Peyer's patch (tissue), 4 donors: ENCODE measurements around the gene PPRC1. TPM values are rescaled to one million over a fixed set of nuclear protein-coding genes. Genes with fewer than 3 reads are reported as not detected.
"Not testable (repeated sequence)": the region's sequence is repeated elsewhere in the genome, so short reads cannot be mapped to it uniquely, and the experiment has no call there.

Experiments
- DNase-seq, 3 donors: peaks; one replicate each; pipeline ENCODE4 v3.0.0-alpha.2; 2017 to 2019
- H3K27ac ChIP-seq, 4 donors: fragments of 200-600 bp; sonication (generic); one replicate each; pipeline ENCODE4 v1.5.1; 2016 to 2019
- H3K27me3 ChIP-seq, 2 donors: fragments of 200-600 bp; sonication (generic); one replicate each; pipeline ENCODE4 v1.5.1; 2019
- H3K36me3 ChIP-seq, 3 donors: fragments of 200-600 bp; sonication (generic); one replicate each; pipeline ENCODE4 v1.5.1; 2016 to 2019
- H3K4me1 ChIP-seq, 4 donors: fragments of 200-600 bp; sonication (generic); one replicate each; pipeline ENCODE4 v1.5.1; 2016 to 2019
- H3K4me3 ChIP-seq, 4 donors: fragments of 200-600 bp; sonication (generic); 1 replicate in 3 of 4; 2 replicates in 1 of 4; pipeline ENCODE4 v1.5.1; 2016 to 2019; ENCODE audit warnings: mild to moderate bottlenecking in 1 of 4
- H3K9me3 ChIP-seq, 4 donors: fragments of 200-600 bp; sonication (generic); one replicate each; pipeline ENCODE4 v1.5.1; 2016 to 2019; ENCODE audit warnings: mild to moderate bottlenecking in 1 of 4
- POLR2A ChIP-seq, 2 donors: fragments of 450-650 bp; IDR thresholded peaks; one replicate each; pipeline ENCODE4 v1.5.1; 2017; ENCODE audit warnings: antibody characterized with exemption in 2 of 2, mild to moderate bottlenecking in 2 of 2, moderate library complexity in 2 of 2
- total RNA-seq, 4 donors: library from RNA; depleted of rRNA; stranded (reverse); fragments of >200 nt; gene quantifications; one replicate each; pipeline ENCODE4 v1.1.0, GENCODE V29; 2016
- TF ChIP-seq, protein P1 (sequence below), 6 experiments: fragments of 450-650 bp in 4 of 6; fragments of 200-600 bp in 2 of 6; sonication (generic) in 1 of 6; IDR thresholded peaks; one replicate each; pipeline ENCODE4 v1.5.1; 2017 to 2019; ENCODE audit warnings: antibody characterized with exemption in 6 of 6, mild to moderate bottlenecking in 3 of 6, moderate library complexity in 1 of 6

Gene PPRC1
- total RNA-seq, 4 donors from 2014 or later, result 8.6 to 71.0 (median 24.0) TPM

DNA sequence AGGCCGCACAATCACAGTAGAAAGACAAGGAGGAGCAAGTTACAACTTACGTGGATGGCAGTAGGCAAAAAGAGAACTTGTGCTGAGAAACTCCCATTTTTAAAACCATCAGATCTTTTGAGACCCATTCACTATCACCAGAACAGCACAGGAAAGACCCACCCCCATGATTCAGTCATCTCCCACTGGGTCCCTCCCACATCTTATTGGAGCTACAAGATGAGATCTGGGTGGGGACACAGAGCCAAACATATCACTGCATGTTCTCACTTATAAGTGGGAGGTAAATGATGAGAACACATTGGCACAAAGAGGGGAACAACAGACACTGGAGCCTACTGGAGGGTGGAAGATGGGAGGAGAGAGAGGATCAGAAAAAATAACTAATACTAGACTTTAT lies 51.8 kb downstream of the PPRC1 start:
- DNase-seq, result no peak
- Histone ChIP-seq H3K27ac (no peak overlapping the region), H3K9me3 (peaks cover 0 to 6% (median 0%) of the 10 kb centered on the region in 4 donors), H3K4me3 (no peak overlapping the region), H3K36me3 (no peaks in the 10 kb centered on the region), H3K4me1 (peaks cover 0 to 11% (median 8%) of the 10 kb centered on the region in 4 donors), H3K27me3 (no peaks in the 10 kb centered on the region)
- TF ChIP-seq, protein P1, sequence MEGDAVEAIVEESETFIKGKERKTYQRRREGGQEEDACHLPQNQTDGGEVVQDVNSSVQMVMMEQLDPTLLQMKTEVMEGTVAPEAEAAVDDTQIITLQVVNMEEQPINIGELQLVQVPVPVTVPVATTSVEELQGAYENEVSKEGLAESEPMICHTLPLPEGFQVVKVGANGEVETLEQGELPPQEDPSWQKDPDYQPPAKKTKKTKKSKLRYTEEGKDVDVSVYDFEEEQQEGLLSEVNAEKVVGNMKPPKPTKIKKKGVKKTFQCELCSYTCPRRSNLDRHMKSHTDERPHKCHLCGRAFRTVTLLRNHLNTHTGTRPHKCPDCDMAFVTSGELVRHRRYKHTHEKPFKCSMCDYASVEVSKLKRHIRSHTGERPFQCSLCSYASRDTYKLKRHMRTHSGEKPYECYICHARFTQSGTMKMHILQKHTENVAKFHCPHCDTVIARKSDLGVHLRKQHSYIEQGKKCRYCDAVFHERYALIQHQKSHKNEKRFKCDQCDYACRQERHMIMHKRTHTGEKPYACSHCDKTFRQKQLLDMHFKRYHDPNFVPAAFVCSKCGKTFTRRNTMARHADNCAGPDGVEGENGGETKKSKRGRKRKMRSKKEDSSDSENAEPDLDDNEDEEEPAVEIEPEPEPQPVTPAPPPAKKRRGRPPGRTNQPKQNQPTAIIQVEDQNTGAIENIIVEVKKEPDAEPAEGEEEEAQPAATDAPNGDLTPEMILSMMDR (IDR thresholded peaks at IDR 0.05), result no peak
- no peak for TF ChIP-seq POLR2A (IDR thresholded peaks at IDR 0.05)

DNA sequence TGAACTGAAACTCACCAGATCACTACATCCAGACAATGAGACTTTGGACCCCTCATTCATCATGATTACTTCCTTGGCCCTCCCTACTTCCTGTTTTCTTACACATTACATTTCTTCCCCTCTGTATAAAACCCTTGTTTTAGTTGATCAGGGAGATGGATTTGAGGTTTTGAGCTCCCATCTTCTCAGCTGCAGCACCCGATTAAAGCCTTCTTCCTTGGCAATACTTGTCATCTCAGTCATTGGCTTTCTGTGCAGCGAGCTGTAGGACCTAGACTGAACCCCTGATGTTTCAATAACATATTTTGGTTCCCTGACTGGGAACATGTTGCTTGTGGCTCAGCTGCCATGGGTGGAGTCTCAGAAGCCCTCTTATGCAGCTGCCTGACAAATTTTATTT lies 52.4 kb downstream of the PPRC1 start:
- H3K27ac ChIP-seq, result no peak overlapping the region
- H3K36me3 ChIP-seq, result no peaks in the 10 kb centered on the region
- peaks cover 0 to 11% (median 8%) of the 10 kb centered on the region in 4 donors for H3K4me1 ChIP-seq
- H3K27me3 ChIP-seq, result no peaks in the 10 kb centered on the region
- H3K9me3 ChIP-seq, result peaks cover 0 to 6% (median 0%) of the 10 kb centered on the region in 4 donors
- H3K4me3 ChIP-seq, result no peak overlapping the region
- no peak for DNase-seq
- TF ChIP-seq, protein P1 (IDR thresholded peaks at IDR 0.05), result no peak
- no peak for TF ChIP-seq POLR2A (IDR thresholded peaks at IDR 0.05)

DNA sequence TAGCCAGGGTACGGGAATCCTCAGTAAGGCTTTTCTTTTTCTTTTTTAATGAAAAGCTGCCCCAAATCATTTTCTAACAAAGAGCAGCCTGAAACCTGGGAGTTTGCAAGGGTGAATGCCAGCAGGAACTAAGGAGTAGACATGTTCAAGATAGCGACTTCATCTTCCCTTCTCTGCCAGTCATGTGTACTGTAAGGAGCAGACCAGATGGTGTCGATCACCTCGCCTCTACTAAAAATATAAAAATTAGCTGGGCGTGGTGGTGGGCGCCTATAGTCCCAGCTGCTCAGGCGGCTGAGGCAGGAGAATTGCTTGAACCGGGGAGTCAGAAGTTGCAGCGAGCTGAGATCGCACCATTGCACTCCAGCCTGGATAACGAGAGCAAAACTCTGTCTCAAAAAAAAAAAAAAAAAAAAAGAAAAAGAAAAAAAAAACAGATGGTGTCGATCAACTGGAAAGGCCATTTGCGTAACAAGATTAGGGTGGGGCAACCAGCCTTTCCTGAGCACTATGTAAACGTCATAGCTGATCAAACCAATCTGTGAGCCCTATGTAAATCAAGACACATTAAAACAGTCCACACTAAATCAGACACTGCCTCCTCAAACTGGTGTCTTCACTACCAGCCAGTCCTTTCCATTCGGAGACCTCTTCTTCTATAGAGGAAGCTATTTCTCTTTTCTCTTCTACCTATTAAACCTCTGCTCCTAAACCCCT lies 53.1 kb downstream of the PPRC1 start:
- H3K36me3 ChIP-seq, result no peaks in the 10 kb centered on the region
- H3K4me1 ChIP-seq, result peaks cover 0 to 11% (median 8%) of the 10 kb centered on the region in 4 donors
- TF ChIP-seq POLR2A (IDR thresholded peaks at IDR 0.05), result no peak
- TF ChIP-seq, protein P1 (IDR thresholded peaks at IDR 0.05), result no peak
- no peaks in the 10 kb centered on the region for H3K27me3 ChIP-seq
- DNase-seq, result no peak
- H3K4me3 ChIP-seq, result no peak overlapping the region
- peak overlapping the region in 1 of 4 donors; percentile 16 for H3K27ac ChIP-seq
- H3K9me3 ChIP-seq, result peaks cover 0 to 6% (median 0%) of the 10 kb centered on the region in 4 donors

DNA sequence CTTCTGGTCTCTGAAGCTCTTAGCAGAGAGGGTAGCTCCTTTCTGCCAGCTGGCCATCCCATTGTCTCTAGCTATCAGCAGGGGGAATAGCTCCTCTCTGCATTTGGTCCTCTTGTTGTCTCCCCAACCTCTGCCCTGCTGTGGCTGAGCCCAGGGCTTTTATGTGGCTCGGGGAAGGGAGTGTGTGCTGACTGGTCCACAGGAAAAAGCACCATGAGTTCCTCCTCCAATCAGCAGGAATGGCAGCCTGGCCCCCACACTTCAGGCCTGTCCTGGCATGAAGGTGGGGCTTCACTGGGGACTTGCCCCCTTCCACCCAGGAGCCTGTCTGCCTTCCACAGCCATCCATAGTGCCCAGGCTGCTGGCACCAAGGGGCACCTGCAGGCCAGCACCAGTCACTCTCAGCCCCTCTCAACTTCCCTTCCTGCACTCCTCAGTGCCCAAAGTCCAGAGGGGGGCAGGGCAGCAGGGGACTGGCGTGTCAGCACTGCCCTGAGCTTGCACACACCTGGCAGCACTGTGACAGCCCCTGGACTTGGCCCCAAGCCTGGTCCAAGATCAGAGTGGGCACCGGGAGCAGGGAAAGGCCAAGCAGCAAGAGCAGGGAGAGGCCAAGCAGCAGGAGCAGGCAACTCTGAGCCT lies 55.6 kb downstream of the PPRC1 start:
- H3K9me3 ChIP-seq, result peaks cover 0 to 6% (median 0%) of the 10 kb centered on the region in 4 donors
- no peaks in the 10 kb centered on the region for H3K27me3 ChIP-seq
- peaks cover 0 to 11% (median 8%) of the 10 kb centered on the region in 4 donors for H3K4me1 ChIP-seq
- H3K36me3 ChIP-seq, result no peaks in the 10 kb centered on the region
- peak overlapping the region in 2 of 4 donors; percentile 25 to 55 for H3K27ac ChIP-seq
- H3K4me3 ChIP-seq, result no peak overlapping the region
- DNase-seq, result peak in 2 of 3 donors; percentile 57 to 70
- TF ChIP-seq POLR2A (IDR thresholded peaks at IDR 0.05), result no peak
- TF ChIP-seq, protein P1 (IDR thresholded peaks at IDR 0.05), result no peak

DNA sequence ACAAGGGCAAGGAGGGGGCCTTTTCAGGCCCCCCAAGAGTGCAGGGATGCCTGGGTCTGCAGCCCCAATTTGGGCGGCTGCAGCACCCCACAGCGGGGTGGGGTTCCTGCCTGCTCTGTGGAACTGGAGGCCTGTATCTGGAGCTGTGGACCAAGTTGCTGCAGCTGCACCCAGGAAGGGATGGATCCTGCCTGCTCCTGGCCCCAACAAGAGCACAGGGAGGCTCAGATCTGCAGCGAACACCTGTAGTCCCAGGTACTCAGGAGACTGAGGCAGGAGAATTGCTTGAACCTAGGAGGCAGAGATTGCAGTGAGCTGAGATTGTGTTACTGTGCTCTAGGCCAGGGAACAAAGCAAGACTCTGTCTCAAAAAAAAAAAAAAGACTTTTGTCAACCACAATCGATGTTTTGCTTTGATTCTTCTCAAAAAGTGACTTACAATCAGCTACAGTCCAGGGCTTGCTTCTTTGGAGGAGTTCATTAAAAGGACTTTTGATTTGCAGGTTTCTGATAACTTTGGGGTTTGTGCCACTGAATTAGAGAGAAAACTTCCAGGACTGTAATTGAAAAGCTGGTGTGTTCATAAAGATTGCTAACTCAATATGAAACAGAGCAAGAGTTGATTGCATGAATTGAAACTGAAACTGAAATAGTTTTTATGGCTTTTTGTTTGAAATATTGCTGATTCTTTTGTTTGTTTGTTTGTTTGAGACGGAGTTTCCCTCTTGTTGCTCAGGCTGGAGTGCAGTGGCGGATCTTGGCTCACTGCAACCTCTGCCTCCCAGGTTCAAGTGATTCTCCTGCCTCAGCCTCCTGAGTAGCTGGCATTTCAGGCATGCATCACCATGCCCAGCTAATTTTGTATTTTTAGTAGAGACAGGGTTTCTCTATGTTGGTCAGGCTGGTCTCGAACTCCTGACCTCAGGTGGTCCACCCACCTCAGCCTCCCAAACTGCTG lies 56.4 kb downstream of the PPRC1 start:
- H3K4me1 ChIP-seq, result peaks cover 0 to 11% (median 8%) of the 10 kb centered on the region in 4 donors
- not testable (repeated sequence) for H3K9me3 ChIP-seq, H3K27me3 ChIP-seq, DNase-seq, H3K36me3 ChIP-seq
- peak overlapping the region; percentile 23 to 55 (median 32) for H3K27ac ChIP-seq
- peak overlapping the region in 1 of 4 donors; percentile 1 for H3K4me3 ChIP-seq
